Upper lobe of left lung (tissue), 4 donors: Measurements from ENCODE around the gene FBXW5.

Experiments used
- CTCF ChIP-seq, 6 experiments: fragments of 450-650 bp in 4 of 6; fragments of 200-600 bp in 2 of 6; sonication (generic) in 2 of 6; IDR thresholded peaks; one replicate each; pipeline ENCODE4 v1.5.1; 2016 to 2019; ENCODE audit warnings: antibody characterized with exemption in 6 of 6
- EP300 ChIP-seq, 4 donors: sonication (generic); formaldehyde crosslinking; IDR thresholded peaks; one replicate each; pipeline ENCODE4 v1.5.1; 2017; ENCODE audit warnings: antibody characterized with exemption in 4 of 4, control low read depth in 2 of 4
- POLR2A ChIP-seq, 4 donors: fragments of 450-650 bp; IDR thresholded peaks; one replicate each; pipeline ENCODE4 v1.5.1; 2016 to 2017; ENCODE audit warnings: antibody characterized with exemption in 4 of 4, mild to moderate bottlenecking in 2 of 4

- TF ChIP-seq POLR2A (IDR thresholded peaks at IDR 0.05) (no peak), CTCF (IDR thresholded peaks at IDR 0.05) (no peak), EP300 (IDR thresholded peaks at IDR 0.05) (no peak)
Observed at GRCh38 chr9:136935651-136936050, 8.9 kb downstream of the FBXW5 start.
